ENCODE results near the gene CNOT6.
"Not testable (repeated sequence)": the region's sequence is repeated elsewhere in the genome, so short reads cannot be mapped to it uniquely, and the experiment has no call there.

Gene CNOT6

GRCh38 chr5:180469866-180470265 is 24.3 kb upstream of the CNOT6 start:
- no peak for DNase-seq
- no peak for TF ChIP-seq CTCF (IDR thresholded peaks at IDR 0.05)
- Histone ChIP-seq H3K36me3 (no peaks in the 10 kb centered on the region), H3K9me3 (no peaks in the 10 kb centered on the region), H3K27me3 (peaks cover 0 to 11% of the 10 kb centered on the region in 2 donors), H3K4me1 (no peaks in the 10 kb centered on the region), H3K4me3 (no peak overlapping the region), H3K27ac (no peak overlapping the region)
- intact Hi-C loops (cut with DNase I; ENCODE audit: low total_unique reads), result loop anchor here (5.0 kb wide), 1 partner anchor 178 kb away; the partner anchor contains the start of gene MAPK9

GRCh38 chr5:180470361-180470760 is 23.8 kb upstream of the CNOT6 start:
- H3K27me3 ChIP-seq, result peaks cover 0 to 11% of the 10 kb centered on the region in 2 donors
- no peak for DNase-seq
- intact Hi-C loops (cut with DNase I; ENCODE audit: low total_unique reads), result loop anchor here (5.0 kb wide), 1 partner anchor 178 kb away; the partner anchor contains the start of gene MAPK9

GRCh38 chr5:180470966-180471582 is 23.1 kb upstream of the CNOT6 start:
- intact Hi-C loops (cut with DNase I; ENCODE audit: low total_unique reads), result loop anchor here (5.0 kb wide), 1 partner anchor 179 kb away; the partner anchor contains the start of gene MAPK9

More at GRCh38 chr5:180470361-180470760, 23.8 kb upstream of the CNOT6 start:
- TF ChIP-seq CTCF (IDR thresholded peaks at IDR 0.05), result no peak
- H3K27ac ChIP-seq, result no peak overlapping the region
- no peaks in the 10 kb centered on the region for H3K9me3 ChIP-seq
- no peaks in the 10 kb centered on the region for H3K4me1 ChIP-seq
- H3K4me3 ChIP-seq, result no peak overlapping the region
- H3K36me3 ChIP-seq, result no peaks in the 10 kb centered on the region

GRCh38 chr5:180471866-180472265 is 22.3 kb upstream of the CNOT6 start:
- intact Hi-C loops (cut with DNase I; ENCODE audit: low total_unique reads), result loop anchor here (5.0 kb wide), 1 partner anchor 180 kb away; the partner anchor contains the start of gene MAPK9
- H3K4me3 ChIP-seq, result no peak overlapping the region
- no peak overlapping the region for H3K27ac ChIP-seq
- H3K27me3 ChIP-seq, result peaks cover 0 to 9% of the 10 kb centered on the region in 2 donors
- no peak for TF ChIP-seq CTCF (IDR thresholded peaks at IDR 0.05)
- no peak for DNase-seq
- no peaks in the 10 kb centered on the region for H3K36me3 ChIP-seq
- H3K4me1 ChIP-seq, result no peaks in the 10 kb centered on the region
- H3K9me3 ChIP-seq, result no peaks in the 10 kb centered on the region

More at GRCh38 chr5:180470966-180471582, 23.1 kb upstream of the CNOT6 start:
- Histone ChIP-seq H3K4me1 (no peaks in the 10 kb centered on the region), H3K27ac (no peak overlapping the region), H3K36me3 (no peaks in the 10 kb centered on the region), H3K27me3 (peaks cover 0 to 11% of the 10 kb centered on the region in 2 donors), H3K9me3 (no peaks in the 10 kb centered on the region), H3K4me3 (no peak overlapping the region)
- TF ChIP-seq CTCF (IDR thresholded peaks at IDR 0.05), result peak; percentile 82 to 92
- DNase-seq, result peak in 1 of 2 donors; percentile 51

GRCh38 chr5:180472269-180472668 is 21.9 kb upstream of the CNOT6 start:
- Histone ChIP-seq H3K36me3 (no peaks in the 10 kb centered on the region), H3K4me1 (no peaks in the 10 kb centered on the region), H3K4me3 (no peak overlapping the region), H3K9me3 (no peaks in the 10 kb centered on the region), H3K27me3 (peaks cover 0 to 9% of the 10 kb centered on the region in 2 donors), H3K27ac (no peak overlapping the region)
- no peak for TF ChIP-seq CTCF (IDR thresholded peaks at IDR 0.05)
- DNase-seq, result no peak
- intact Hi-C loops (cut with DNase I; ENCODE audit: low total_unique reads), result loop anchor here (5.0 kb wide), 1 partner anchor 180 kb away; the partner anchor contains the start of gene MAPK9

- H3K36me3 ChIP-seq, H3K27me3 ChIP-seq, H3K9me3 ChIP-seq, H3K27ac ChIP-seq, H3K4me3 ChIP-seq, H3K4me1 ChIP-seq, DNase-seq: not testable (repeated sequence)
- intact Hi-C loops (cut with DNase I; ENCODE audit: low total_unique reads), result loop anchor here (5.0 kb wide), 1 partner anchor 181 kb away; the partner anchor contains the start of gene MAPK9
Measured at GRCh38 chr5:180473386-180473785, 20.8 kb upstream of the CNOT6 start.

Data from tibial artery (tissue), 4 donors.